Panc1 (cell line): ENCODE data around the gene MAPT.

Source experiments
- SIN3A ChIP-seq: IDR thresholded peaks from 2 replicates; pipeline ENCODE4 v1.6.1; 2012; ENCODE audit warnings: low read depth, mild to moderate bottlenecking, low read length, moderate library complexity, borderline replicate concordance; ENCODE audit not compliant: insufficient read depth
- TF ChIP-seq, protein P1 (sequence below): fragments of 450-650 bp; IDR thresholded peaks from 2 replicates; pipeline ENCODE4 v1.5.1; 2017; ENCODE audit warnings: mild to moderate bottlenecking

DNA sequence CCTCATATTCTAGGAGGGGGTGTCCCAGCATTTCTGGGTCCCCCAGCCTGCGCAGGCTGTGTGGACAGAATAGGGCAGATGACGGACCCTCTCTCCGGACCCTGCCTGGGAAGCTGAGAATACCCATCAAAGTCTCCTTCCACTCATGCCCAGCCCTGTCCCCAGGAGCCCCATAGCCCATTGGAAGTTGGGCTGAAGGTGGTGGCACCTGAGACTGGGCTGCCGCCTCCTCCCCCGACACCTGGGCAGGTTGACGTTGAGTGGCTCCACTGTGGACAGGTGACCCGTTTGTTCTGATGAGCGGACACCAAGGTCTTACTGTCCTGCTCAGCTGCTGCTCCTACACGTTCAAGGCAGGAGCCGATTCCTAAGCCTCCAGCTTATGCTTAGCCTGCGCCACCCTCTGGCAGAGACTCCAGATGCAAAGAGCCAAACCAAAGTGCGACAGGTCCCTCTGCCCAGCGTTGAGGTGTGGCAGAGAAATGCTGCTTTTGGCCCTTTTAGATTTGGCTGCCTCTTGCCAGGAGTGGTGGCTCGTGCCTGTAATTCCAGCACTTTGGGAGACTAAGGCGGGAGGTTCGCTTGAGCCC is 116.3 kb downstream of the MAPT start:
- TF ChIP-seq, protein P1, sequence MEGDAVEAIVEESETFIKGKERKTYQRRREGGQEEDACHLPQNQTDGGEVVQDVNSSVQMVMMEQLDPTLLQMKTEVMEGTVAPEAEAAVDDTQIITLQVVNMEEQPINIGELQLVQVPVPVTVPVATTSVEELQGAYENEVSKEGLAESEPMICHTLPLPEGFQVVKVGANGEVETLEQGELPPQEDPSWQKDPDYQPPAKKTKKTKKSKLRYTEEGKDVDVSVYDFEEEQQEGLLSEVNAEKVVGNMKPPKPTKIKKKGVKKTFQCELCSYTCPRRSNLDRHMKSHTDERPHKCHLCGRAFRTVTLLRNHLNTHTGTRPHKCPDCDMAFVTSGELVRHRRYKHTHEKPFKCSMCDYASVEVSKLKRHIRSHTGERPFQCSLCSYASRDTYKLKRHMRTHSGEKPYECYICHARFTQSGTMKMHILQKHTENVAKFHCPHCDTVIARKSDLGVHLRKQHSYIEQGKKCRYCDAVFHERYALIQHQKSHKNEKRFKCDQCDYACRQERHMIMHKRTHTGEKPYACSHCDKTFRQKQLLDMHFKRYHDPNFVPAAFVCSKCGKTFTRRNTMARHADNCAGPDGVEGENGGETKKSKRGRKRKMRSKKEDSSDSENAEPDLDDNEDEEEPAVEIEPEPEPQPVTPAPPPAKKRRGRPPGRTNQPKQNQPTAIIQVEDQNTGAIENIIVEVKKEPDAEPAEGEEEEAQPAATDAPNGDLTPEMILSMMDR: no peak
- no peak for TF ChIP-seq SIN3A
